Ovary (tissue), 9 donors: ENCODE data around the gene SHB. TPM values are rescaled to one million over a fixed set of nuclear protein-coding genes. Genes with fewer than 3 reads are reported as not detected.

Experiments
- DNase-seq, 5 donors: peaks; one replicate each; pipeline ENCODE4 v3.0.0-alpha.2; 2019 to 2020
- H3K27ac ChIP-seq, 2 donors: fragments of 200-600 bp; one replicate each; pipeline versions ENCODE4 v1.5.1 to v1.8.0; 2019 to 2022
- H3K27me3 ChIP-seq: fragments of 200-600 bp; one replicate; pipeline ENCODE4 v1.8.0; 2022
- H3K36me3 ChIP-seq: fragments of 200-600 bp; sonication (generic); one replicate; pipeline ENCODE4 v1.5.1; 2019
- H3K4me1 ChIP-seq: one replicate; pipeline ENCODE4 v1.8.1; 2013; ENCODE audit warnings: mild to moderate bottlenecking, moderate library complexity; ENCODE audit not compliant: insufficient read depth
- H3K4me3 ChIP-seq: fragments of 200-600 bp; sonication (generic); one replicate; pipeline ENCODE4 v1.5.1; 2017
- H3K9me3 ChIP-seq, 2 donors: fragments of 200-600 bp in 1 of 2; sonication (generic) in 1 of 2; one replicate each; pipeline versions ENCODE4 v1.5.1 to v1.8.1; 2013 to 2019; ENCODE audit warnings: mild to moderate bottlenecking in 1 of 2, moderate library complexity in 1 of 2
- EP300 ChIP-seq: sonication (generic); formaldehyde crosslinking; IDR thresholded peaks from one replicate; pipeline ENCODE4 v1.6.1; 2017; ENCODE audit warnings: antibody characterized with exemption
- POLR2A ChIP-seq: fragments of 450-650 bp; IDR thresholded peaks from one replicate; pipeline ENCODE4 v1.6.1; 2017; ENCODE audit warnings: antibody characterized with exemption, mild to moderate bottlenecking, moderate library complexity
- WGBS, 3 donors: extraction: QIAGEN DNeasy Blood & Tissue Kit in 1 of 3; methylation state at CpG; one replicate each; pipeline versions ENCODE4 v1.1.5 to v1.1.7; 2013 to 2017; 5-methylcytosine and 5-hydroxymethylcytosine counted together
- intact Hi-C, 4 donors: fragments of 100-400 bp; cut with DNase I; formaldehyde crosslinking; loops; one replicate each; pipeline versions ENCODE4 v1.11.0 to v1.15.1; 2022 to 2023
- polyA plus RNA-seq, 2 donors: library from polyadenylated mRNA; stranded (reverse); fragments of 200-250 nt in 1 of 2; fragments of 350-450 nt in 1 of 2; fragmentation: Illumina TruSeq in 1 of 2; extraction: RNeasy Lipid Tissue Mini Kit (QIAGEN cat#74804) in 1 of 2; gene quantifications; one replicate each; pipeline ENCODE4 v1.2.3, GENCODE V29; 2013 to 2014
- total RNA-seq, 7 donors: library from RNA; depleted of rRNA in 2 of 7; stranded (reverse); fragments of >200 nt in 2 of 7; fragmentation: NEBNext Ultra II Directional in 3 of 7; extraction: Animal tissue kit (Norgen Biotek cat#: 25700) in 3 of 7; gene quantifications; one replicate each; pipeline versions ENCODE4 v1.1.0 to v1.2.4, GENCODE V29; 2016 to 2023
- TF ChIP-seq, protein P1 (sequence below), 3 donors: fragments of 450-650 bp in 2 of 3; fragments of 200-600 bp in 1 of 3; IDR thresholded peaks; one replicate each; pipeline versions ENCODE4 v1.5.1 to v1.8.0; 2016 to 2022; ENCODE audit warnings: antibody characterized with exemption in 3 of 3, mild to moderate bottlenecking in 1 of 3
- donor health status: DM: no; HTN: no; CAD: no; lungs with moderate emphysema.
- donor health status: DM: no; HTN: no; CAD: no.
- donor health status: Bipolar disorder and iron deficiency.
- donor health status: DM: yes; HTN: yes; CAD: no.
- donor health status: DM: no; HTN: no; CAD: no.
- donor health status: DM: yes; HTN: yes; CAD: no.

Gene SHB
- total and polyA plus RNA-seq, 9 donors, result 3.5 to 23.8 (median 9.0) TPM

DNA sequence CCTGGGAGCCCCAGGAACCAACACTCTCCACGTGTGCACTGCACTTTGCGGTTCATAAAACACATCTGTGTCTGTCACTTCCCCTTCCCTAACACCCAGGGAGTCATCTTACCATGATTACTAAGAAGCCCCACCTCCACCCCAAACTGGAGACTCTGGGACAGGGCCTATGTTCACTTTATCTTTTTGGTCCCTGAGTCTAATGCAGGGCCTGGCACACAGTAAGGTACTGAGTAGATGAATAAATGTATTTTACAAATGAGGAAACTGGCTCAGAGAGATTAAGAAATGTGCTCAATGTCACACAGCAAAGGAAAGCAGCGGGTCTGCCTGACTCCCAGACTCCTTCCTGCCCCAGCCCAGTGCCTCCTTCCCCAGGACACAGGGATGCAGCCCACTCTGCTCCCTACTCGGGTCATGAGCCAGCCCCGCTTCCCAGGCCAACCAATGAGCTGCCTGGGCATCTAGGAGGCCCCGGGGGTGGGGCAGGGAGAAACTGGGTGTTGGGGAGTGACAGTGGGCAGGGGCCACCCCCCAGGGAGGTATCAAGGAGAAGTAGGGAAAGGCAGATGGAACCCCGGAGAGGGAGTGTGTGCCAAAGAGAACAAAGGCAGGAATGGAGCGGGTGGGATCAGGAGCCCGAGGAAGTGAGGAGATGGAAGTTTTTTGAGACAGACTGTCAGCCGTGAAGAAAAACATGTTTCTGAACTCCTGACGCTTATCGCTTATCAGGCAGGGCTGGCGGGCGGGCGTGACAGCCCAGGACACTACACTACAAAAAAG is 30.5 kb downstream of the SHB start:
- no peak for TF ChIP-seq POLR2A
- TF ChIP-seq, protein P1, sequence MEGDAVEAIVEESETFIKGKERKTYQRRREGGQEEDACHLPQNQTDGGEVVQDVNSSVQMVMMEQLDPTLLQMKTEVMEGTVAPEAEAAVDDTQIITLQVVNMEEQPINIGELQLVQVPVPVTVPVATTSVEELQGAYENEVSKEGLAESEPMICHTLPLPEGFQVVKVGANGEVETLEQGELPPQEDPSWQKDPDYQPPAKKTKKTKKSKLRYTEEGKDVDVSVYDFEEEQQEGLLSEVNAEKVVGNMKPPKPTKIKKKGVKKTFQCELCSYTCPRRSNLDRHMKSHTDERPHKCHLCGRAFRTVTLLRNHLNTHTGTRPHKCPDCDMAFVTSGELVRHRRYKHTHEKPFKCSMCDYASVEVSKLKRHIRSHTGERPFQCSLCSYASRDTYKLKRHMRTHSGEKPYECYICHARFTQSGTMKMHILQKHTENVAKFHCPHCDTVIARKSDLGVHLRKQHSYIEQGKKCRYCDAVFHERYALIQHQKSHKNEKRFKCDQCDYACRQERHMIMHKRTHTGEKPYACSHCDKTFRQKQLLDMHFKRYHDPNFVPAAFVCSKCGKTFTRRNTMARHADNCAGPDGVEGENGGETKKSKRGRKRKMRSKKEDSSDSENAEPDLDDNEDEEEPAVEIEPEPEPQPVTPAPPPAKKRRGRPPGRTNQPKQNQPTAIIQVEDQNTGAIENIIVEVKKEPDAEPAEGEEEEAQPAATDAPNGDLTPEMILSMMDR (IDR thresholded peaks at IDR 0.05), result no peak
- no peak for TF ChIP-seq EP300
- no peaks in the 10 kb centered on the region for H3K36me3 ChIP-seq
- intact Hi-C loops, result no loop called here
- H3K27me3 ChIP-seq, result no peaks in the 10 kb centered on the region
- H3K4me1 ChIP-seq, result peaks cover 3% of the 10 kb centered on the region
- H3K4me3 ChIP-seq, result no peak overlapping the region
- H3K9me3 ChIP-seq, result no peaks in the 10 kb centered on the region
- no peak overlapping the region for H3K27ac ChIP-seq
- no peak for DNase-seq
- WGBS, 3 donors, result 28 to 29% (median 29%) methylated on average over 15 of the region's 15 CpGs

DNA sequence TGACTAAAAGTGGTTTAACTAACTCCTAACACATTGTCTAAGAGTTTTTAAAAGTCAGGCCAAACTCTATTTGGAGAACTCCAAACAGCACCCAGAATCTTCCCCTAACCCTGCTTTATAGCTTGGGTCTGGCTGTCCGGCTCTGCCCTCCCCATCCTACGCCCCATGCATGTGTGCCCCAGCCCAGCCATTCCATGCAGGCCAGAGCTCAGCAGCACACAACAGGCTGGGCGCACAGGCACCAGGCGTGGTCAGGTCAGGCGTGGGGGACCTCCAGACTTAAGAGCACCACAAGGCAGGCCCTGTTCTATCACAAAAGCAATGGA is 31.1 kb downstream of the SHB start:
- no peak for DNase-seq
- 92 to 98% (median 95%) methylated on average over 5 of the region's 5 CpGs for WGBS, 3 donors
- no peak overlapping the region for H3K4me3 ChIP-seq
- intact Hi-C loops, result no loop called here
- H3K27ac ChIP-seq, result no peak overlapping the region
- H3K36me3 ChIP-seq, result no peaks in the 10 kb centered on the region
- TF ChIP-seq EP300, result no peak
- TF ChIP-seq POLR2A, result no peak
- TF ChIP-seq, protein P1 (IDR thresholded peaks at IDR 0.05), result no peak
- H3K9me3 ChIP-seq, result no peaks in the 10 kb centered on the region
- no peaks in the 10 kb centered on the region for H3K27me3 ChIP-seq
- H3K4me1 ChIP-seq, result peaks cover 3% of the 10 kb centered on the region

DNA sequence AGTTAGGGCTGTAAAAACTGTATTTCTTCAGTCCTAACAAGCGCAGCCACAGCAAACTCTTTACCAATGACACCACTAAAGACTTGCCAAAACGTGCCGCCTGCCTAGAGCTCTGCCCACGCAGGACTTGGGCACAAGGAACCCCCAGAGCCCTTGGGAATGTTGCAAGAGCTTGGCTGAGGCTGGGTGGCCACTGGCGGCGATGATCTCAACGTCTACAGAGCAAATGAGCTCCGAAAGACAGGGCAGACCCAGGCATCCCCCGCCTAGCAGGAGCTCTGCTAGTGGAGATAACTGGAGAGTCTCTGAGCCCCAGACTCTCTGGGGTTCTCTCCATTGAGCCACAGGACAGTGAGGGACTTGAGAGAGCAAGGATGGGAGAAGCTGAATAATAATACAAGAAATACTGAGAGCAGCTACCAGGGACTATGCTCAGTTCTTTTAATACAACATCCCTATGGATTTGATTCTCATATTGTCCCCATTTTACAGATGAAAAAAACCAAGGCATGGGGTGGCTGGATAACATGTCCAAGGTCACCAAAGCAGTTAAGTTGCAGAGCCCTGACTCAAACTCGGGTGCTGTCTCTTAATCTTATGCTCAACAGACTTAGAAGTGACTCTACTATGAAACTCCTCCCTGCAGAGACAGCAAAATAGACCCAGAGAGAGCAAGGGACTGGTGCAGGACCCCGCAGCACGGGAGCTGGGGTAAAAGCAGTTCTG is 32.5 kb downstream of the SHB start:
- Histone ChIP-seq H3K36me3 (no peaks in the 10 kb centered on the region), H3K27me3 (no peaks in the 10 kb centered on the region), H3K27ac (no peak overlapping the region), H3K4me3 (no peak overlapping the region), H3K4me1 (peaks cover 3% of the 10 kb centered on the region), H3K9me3 (no peaks in the 10 kb centered on the region)
- 74 to 80% (median 79%) methylated on average over 12 of the region's 12 CpGs for WGBS, 3 donors
- TF ChIP-seq, protein P1 (IDR thresholded peaks at IDR 0.05), result no peak
- TF ChIP-seq POLR2A (no peak), EP300 (no peak)
- no peak for DNase-seq
- intact Hi-C loops, result no loop called here

DNA sequence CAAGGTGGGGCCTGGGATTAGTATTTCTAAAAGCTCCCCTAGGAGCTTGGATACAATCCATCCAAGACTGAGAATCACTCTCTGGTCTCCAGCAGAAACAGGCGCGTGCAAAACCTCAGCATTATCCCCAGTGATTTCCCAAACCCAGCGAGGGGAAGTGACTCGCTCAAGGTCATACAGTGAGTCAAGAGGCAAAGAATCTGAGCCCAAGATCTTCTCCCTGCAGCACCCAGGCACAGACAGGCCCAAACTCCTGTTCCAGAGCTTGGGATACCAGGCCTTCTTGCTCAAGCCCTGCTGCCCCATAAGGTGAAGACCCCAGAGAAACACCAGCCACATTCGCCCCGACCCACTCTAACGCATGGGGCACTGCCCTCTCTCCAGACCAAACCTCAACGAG is 33.2 kb downstream of the SHB start:
- Histone ChIP-seq H3K27ac (no peak overlapping the region), H3K36me3 (no peaks in the 10 kb centered on the region), H3K4me1 (peaks cover 3% of the 10 kb centered on the region), H3K4me3 (no peak overlapping the region), H3K9me3 (no peaks in the 10 kb centered on the region), H3K27me3 (no peaks in the 10 kb centered on the region)
- intact Hi-C loops, result no loop called here
- DNase-seq, result no peak
- 63 to 74% (median 71%) methylated on average over 8 of the region's 8 CpGs for WGBS, 3 donors
- TF ChIP-seq POLR2A (no peak), EP300 (no peak)
- TF ChIP-seq, protein P1 (IDR thresholded peaks at IDR 0.05), result no peak
